ENCODE data around the gene MICALL1.

Gene MICALL1

DNA sequence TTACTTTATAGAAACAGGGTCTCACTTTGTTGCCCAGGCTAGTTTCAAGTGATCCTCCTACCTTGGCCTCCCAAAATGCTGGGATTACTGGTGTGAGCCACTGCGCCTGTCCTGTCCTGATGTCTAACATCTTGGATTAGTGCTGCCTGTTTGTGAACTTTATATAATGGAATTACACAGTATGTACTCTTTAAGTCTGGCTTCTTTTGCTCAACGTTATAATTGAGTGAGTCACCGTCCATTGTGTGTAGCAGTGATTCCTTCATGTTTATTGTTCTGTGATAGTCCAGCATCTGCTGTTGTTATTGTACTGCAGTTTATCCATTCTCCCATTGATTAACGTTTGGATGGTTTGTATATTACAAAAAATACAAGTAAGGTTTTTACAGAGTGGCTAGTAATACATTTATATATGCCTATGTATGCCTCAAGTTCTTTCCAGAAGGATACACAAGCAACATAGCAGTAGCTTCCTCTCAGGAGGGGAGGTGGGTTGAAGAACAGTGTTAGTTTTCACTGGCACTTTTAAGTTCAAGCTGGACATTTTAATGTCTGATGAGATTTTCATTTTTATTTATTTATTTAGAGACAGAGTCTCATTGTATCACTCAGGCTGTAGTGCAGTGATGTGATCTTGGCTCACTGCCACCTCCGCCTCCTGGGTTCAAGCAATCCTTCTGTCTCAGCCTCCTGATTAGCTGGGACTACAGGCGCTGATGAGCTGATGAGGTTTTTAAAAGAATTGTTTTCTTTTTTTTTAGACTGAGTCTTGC is 25.2 kb upstream of the MICALL1 start:
- peaks cover 1% of the 10 kb centered on the region for H3K9me3 ChIP-seq
- peaks cover 86% of the 10 kb centered on the region for H3K36me3 ChIP-seq
- no peaks in the 10 kb centered on the region for H3K27me3 ChIP-seq
- TF ChIP-seq, protein P1, sequence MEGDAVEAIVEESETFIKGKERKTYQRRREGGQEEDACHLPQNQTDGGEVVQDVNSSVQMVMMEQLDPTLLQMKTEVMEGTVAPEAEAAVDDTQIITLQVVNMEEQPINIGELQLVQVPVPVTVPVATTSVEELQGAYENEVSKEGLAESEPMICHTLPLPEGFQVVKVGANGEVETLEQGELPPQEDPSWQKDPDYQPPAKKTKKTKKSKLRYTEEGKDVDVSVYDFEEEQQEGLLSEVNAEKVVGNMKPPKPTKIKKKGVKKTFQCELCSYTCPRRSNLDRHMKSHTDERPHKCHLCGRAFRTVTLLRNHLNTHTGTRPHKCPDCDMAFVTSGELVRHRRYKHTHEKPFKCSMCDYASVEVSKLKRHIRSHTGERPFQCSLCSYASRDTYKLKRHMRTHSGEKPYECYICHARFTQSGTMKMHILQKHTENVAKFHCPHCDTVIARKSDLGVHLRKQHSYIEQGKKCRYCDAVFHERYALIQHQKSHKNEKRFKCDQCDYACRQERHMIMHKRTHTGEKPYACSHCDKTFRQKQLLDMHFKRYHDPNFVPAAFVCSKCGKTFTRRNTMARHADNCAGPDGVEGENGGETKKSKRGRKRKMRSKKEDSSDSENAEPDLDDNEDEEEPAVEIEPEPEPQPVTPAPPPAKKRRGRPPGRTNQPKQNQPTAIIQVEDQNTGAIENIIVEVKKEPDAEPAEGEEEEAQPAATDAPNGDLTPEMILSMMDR (IDR thresholded peaks at IDR 0.05): no peak
- H3K4me3 ChIP-seq (ENCODE audit: low read depth in 1 of 2, low read length in 1 of 2): no peak overlapping the region
- H3K27ac ChIP-seq: no peak overlapping the region
- H3K4me1 ChIP-seq (ENCODE audit: control insufficient read depth in 1 of 2, insufficient read depth in 1 of 2, low read depth in 1 of 2, low read length in 1 of 2): no peaks in the 10 kb centered on the region

DNA sequence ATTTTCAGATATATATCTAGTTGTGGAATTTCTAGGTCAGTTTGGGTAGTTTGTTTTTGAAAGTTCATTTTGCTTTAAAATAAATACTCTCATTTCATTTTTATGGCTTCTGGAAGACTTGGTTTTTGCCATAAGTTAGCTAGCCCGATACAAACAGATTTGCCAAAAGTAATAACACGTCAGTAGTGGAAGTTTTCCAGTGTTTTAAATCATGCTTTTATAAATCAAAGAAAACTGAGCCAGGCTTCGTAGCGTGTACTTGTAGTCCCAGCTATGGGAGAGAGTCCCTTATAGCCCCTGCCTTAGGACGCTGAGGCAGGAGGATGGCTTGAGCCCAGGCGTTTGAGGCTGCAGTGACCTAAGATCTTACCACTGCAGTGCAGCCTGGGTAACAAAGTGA is 21.7 kb upstream of the MICALL1 start:
- TF ChIP-seq, protein P1 (IDR thresholded peaks at IDR 0.05): no peak
- H3K36me3 ChIP-seq: peaks cover 84% of the 10 kb centered on the region
- no peaks in the 10 kb centered on the region for H3K27me3 ChIP-seq
- no peaks in the 10 kb centered on the region for H3K9me3 ChIP-seq
- H3K4me3 ChIP-seq (ENCODE audit: low read depth in 1 of 2, low read length in 1 of 2): no peak overlapping the region
- H3K27ac ChIP-seq: no peak overlapping the region
- no peaks in the 10 kb centered on the region for H3K4me1 ChIP-seq (ENCODE audit: control insufficient read depth in 1 of 2, insufficient read depth in 1 of 2, low read depth in 1 of 2, low read length in 1 of 2)

DNA sequence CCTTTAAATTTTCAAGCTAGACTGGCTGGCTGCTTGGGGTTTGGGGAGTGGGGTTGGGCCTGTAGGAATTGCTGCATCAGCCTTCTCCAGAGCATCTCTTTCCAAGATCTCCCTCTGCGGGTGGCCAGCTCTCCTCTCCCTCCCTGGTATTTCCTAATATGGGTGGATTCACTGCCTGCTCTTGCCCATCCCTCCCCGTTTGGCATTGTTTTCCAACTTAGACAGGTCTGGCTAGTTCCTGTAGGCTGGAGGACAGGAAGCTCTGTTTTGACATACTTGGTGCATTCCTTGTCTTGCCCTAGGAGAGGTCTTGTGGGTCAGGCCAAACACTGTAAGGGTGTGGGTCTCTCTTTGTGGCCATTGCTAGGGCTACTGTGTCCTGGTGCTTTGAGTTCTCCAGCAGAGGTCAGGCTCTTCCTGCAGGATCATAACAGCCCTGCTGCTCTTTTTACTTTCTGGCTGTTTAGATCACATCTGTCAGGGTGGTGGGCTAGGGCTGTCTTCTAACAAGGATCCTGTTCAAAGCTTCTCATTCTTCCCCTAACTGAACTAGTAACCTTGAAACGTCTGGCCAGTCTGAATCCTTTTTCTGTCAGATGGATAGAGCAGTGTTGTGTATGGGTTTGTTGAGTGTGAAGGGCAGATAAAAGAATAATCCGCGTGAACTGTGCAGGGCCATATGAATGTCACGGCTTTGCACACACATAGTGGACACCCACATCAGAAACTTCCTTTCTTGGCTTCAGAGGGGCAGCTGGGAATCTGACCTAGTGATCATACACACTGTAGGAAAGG is 18.3 kb upstream of the MICALL1 start:
- Histone ChIP-seq H3K4me3 (ENCODE audit: low read depth in 1 of 2, low read length in 1 of 2) (no peak overlapping the region), H3K4me1 (ENCODE audit: control insufficient read depth in 1 of 2, insufficient read depth in 1 of 2, low read depth in 1 of 2, low read length in 1 of 2) (no peaks in the 10 kb centered on the region), H3K36me3 (peaks cover 85% of the 10 kb centered on the region), H3K27ac (no peak overlapping the region), H3K9me3 (no peaks in the 10 kb centered on the region), H3K27me3 (no peaks in the 10 kb centered on the region)
- TF ChIP-seq, protein P1 (IDR thresholded peaks at IDR 0.05): no peak

DNA sequence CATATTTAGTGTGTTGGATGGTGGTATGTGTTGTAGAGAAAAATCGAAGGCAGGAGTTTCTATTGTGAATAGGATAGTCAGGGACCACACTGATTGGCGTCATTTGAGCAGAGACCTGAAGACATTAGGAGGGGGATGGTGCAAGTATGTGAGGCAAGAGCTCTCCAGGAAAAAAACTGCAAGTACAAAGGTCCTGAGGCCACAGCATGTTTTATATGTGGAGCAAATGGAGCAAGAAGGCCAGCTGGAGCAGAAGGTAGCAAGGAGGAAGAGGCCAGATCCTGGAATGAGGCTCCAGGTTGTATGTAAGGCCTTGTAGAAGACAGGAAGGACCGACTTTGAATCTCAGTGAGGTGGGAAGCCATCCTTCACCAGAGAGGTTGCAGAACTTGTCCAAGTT is 14.2 kb upstream of the MICALL1 start:
- H3K27me3 ChIP-seq: no peaks in the 10 kb centered on the region
- no peak overlapping the region for H3K4me3 ChIP-seq (ENCODE audit: low read depth in 1 of 2, low read length in 1 of 2)
- no peaks in the 10 kb centered on the region for H3K9me3 ChIP-seq
- TF ChIP-seq, protein P1 (IDR thresholded peaks at IDR 0.05): no peak
- H3K36me3 ChIP-seq: peaks cover 63% of the 10 kb centered on the region
- no peak overlapping the region for H3K27ac ChIP-seq
- H3K4me1 ChIP-seq (ENCODE audit: control insufficient read depth in 1 of 2, insufficient read depth in 1 of 2, low read depth in 1 of 2, low read length in 1 of 2): peaks cover 11% of the 10 kb centered on the region in 2 experiments

DNA sequence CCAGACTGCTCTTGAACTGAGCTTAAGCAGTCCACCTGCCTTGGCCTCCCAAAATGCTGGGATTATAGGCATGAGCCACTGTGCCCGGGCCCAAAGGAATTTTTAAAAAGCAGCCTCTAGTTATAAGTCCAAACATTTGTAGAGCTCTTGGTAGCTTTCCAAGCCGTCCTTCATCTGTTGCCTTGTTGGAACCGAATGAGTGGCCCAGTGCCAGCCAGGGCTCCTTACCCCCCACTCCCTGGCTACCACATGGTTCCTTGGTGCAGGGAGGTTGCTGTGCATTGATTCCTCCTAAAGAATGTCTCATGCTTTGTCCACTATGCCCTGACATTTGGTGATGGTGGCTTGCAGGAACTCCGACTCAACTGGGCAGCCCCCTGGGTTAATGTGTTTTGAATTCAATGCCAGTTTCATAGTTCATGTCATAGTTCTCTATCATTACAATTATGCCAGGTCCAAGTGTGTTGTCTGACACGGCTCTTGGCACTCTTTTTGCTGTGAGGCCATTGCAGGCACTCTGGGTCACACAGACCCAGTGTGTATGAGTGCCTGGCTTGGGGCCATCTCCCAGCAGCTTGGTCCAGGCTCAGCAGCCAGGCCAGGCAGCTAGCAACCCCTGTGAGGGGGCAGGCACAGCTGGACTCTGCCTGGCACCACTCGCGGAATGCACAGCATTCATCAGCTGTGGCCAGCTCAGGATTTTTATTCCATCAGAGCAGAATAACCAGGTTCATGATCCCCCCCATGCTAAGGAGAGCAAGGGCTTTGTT is 13.3 kb upstream of the MICALL1 start:
- peaks cover 13% of the 10 kb centered on the region in 2 experiments for H3K4me1 ChIP-seq (ENCODE audit: control insufficient read depth in 1 of 2, insufficient read depth in 1 of 2, low read depth in 1 of 2, low read length in 1 of 2)
- H3K4me3 ChIP-seq (ENCODE audit: low read depth in 1 of 2, low read length in 1 of 2): no peak overlapping the region
- H3K27ac ChIP-seq: no peak overlapping the region
- TF ChIP-seq, protein P1 (IDR thresholded peaks at IDR 0.05): no peak
- peaks cover 55% of the 10 kb centered on the region for H3K36me3 ChIP-seq
- H3K9me3 ChIP-seq: no peaks in the 10 kb centered on the region
- no peaks in the 10 kb centered on the region for H3K27me3 ChIP-seq

Data from neutrophil (primary cell).